ENCODE data around the gene ATG4B. TPM values are rescaled to one million over a fixed set of nuclear protein-coding genes. Genes with fewer than 3 reads are reported as not detected.
A peak's percentile ranks its signal among the peaks of the same experiment; 100 is the strongest.

Gene ATG4B
- total and polyA plus RNA-seq, 7 experiments from 2014 or later, result 49.7 to 131 (median 91.5) TPM

DNA sequence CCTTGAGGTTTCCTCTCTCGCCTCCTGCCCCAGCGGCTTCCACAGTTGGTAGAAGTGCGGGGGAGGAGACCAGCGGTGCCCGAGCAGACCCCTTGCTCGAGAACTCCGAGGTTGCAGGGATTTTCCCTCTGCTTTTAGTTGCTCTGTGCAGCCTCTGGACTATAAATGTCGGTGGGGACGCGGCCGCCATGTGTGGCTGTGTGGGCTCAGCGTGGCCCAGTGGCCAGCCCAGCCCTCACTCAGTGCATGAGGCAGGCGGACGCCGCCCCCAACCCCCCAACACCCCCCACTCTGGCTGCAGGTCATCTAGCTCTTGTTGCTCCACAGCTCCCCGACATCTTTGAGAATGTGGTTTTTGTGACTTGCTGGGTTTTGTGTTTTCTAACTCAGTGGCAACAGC, 81.6 kb downstream of the ATG4B start:
- no peak for ATAC-seq
- H3K4me3 ChIP-seq (ENCODE audit: low read length), result no peak overlapping the region
- CTCF ChIA-PET, result interaction anchor here (2.1 kb wide), 1 partner anchor 17 kb away, joined by 4 read pairs; the partner anchor contains the start of gene ING5
- peak overlapping the region in 1 of 9 donors; percentile 52 for H3K27ac Mint-ChIP-seq
- H3K4me1 Mint-ChIP-seq, result peaks cover 0 to 2% (median 0%) of the 10 kb centered on the region in 7 donors
- no peaks in the 10 kb centered on the region for H3K27me3 ChIP-seq (ENCODE audit: control insufficient read depth in 2 of 2, insufficient read depth in 2 of 2, low read length in 2 of 2)
- peaks cover 0 to 11% (median 0%) of the 10 kb centered on the region in 3 experiments for H3K9me3 ChIP-seq (ENCODE audit: control insufficient read depth in 2 of 3, low read length in 3 of 3)
- H3K36me3 ChIP-seq (ENCODE audit: control insufficient read depth in 2 of 3, insufficient read depth in 3 of 3, low read length in 3 of 3), result peaks cover 0 to 71% (median 3%) of the 10 kb centered on the region in 3 experiments
- H3K4me3 Mint-ChIP-seq, result no peak overlapping the region
- H3K9me3 Mint-ChIP-seq, result peaks cover 0 to 10% (median 0%) of the 10 kb centered on the region in 11 donors
- H3K4me1 ChIP-seq (ENCODE audit: control insufficient read depth in 2 of 2, insufficient read depth in 2 of 2, low read length in 2 of 2), result no peaks in the 10 kb centered on the region
- intact Hi-C loops (cut with micrococcal nuclease), result no loop called here
- H3K27me3 Mint-ChIP-seq, result no peaks in the 10 kb centered on the region
- peaks cover 11 to 47% (median 36%) of the 10 kb centered on the region in 5 donors for H3K36me3 Mint-ChIP-seq
- POLR2A ChIA-PET, result interaction anchor here (2.1 kb wide), 1 partner anchor 18 kb away, joined by 5 read pairs; the partner anchor contains the start of gene ING5
- H3K27ac ChIP-seq (ENCODE audit: low read depth, low read length), result no peak overlapping the region
- no peak for DNase-seq

DNA sequence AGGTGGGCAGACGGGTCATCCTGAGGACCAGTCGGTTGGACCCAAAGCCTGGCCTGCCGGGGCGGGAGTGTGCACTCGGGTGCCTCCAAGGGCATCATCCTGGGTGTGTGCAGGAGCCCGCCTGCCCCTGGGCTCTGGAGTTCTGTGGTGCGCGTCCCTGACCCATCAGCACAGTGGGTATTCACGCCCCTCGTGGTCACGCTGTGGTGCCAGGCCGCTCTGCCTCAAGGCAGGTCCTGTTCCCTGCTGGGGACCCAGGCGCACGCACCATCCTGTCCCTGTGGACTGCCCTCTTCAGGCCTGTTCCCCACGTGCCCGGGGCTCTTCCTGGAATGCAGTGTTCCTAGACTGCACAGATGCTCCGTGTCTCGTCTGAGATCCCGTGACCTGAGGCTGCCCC, 82.6 kb downstream of the ATG4B start:
- CTCF ChIA-PET, result no interaction called here

DNA sequence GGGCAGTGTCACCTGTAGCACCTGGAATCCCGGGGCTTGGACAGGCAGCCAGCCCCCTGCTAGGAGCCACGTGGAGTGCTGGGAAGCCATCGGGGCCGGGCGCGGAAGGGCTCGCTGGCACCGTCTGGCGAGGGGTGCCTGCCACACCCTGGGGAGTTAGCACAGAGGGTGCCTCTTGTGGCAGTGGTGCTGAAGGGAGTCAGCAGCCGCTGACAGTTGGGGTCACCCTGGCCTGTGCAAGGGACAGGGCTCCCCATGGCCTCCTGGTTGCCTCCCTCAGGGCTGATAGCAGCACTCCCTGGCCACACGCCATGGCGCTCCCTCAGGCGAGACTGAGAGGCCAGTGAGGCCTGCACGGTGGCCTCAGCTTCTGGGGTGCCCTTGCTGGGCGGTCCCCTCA, 83.1 kb downstream of the ATG4B start:
- no peaks in the 10 kb centered on the region for H3K4me1 ChIP-seq (ENCODE audit: control insufficient read depth in 2 of 2, insufficient read depth in 2 of 2, low read length in 2 of 2)
- intact Hi-C loops (cut with micrococcal nuclease), result no loop called here
- Mint-ChIP-seq H3K36me3 (peaks cover 5 to 42% (median 27%) of the 10 kb centered on the region in 5 donors), H3K4me3 (no peak overlapping the region), H3K9me3 (peaks cover 0 to 10% (median 0%) of the 10 kb centered on the region in 11 donors), H3K27me3 (no peaks in the 10 kb centered on the region), H3K27ac (no peak overlapping the region), H3K4me1 (peaks cover 0 to 2% (median 0%) of the 10 kb centered on the region in 7 donors)
- H3K9me3 ChIP-seq (ENCODE audit: control insufficient read depth in 2 of 3, low read length in 3 of 3), result peaks cover 0 to 11% (median 0%) of the 10 kb centered on the region in 3 experiments
- CTCF ChIA-PET, result no interaction called here
- DNase-seq, result no peak
- no peaks in the 10 kb centered on the region for H3K27me3 ChIP-seq (ENCODE audit: control insufficient read depth in 2 of 2, insufficient read depth in 2 of 2, low read length in 2 of 2)
- POLR2A ChIA-PET, result no interaction called here
- H3K36me3 ChIP-seq (ENCODE audit: control insufficient read depth in 2 of 3, insufficient read depth in 3 of 3, low read length in 3 of 3), result peaks cover 0 to 66% (median 3%) of the 10 kb centered on the region in 3 experiments
- H3K27ac ChIP-seq (ENCODE audit: low read depth, low read length), result no peak overlapping the region
- no peak for ATAC-seq
- H3K4me3 ChIP-seq (ENCODE audit: low read length), result no peak overlapping the region

More for the DNA sequence above, 82.6 kb downstream of the ATG4B start:
- peaks cover 0 to 10% (median 0%) of the 10 kb centered on the region in 11 donors for H3K9me3 Mint-ChIP-seq
- DNase-seq (no peak), ATAC-seq (peak; percentile 21)
- H3K4me3 ChIP-seq (ENCODE audit: low read length), result no peak overlapping the region
- H3K27ac Mint-ChIP-seq, result no peak overlapping the region
- POLR2A ChIA-PET, result no interaction called here
- no peak overlapping the region for H3K27ac ChIP-seq (ENCODE audit: low read depth, low read length)
- peaks cover 0 to 2% (median 0%) of the 10 kb centered on the region in 7 donors for H3K4me1 Mint-ChIP-seq
- H3K9me3 ChIP-seq (ENCODE audit: control insufficient read depth in 2 of 3, low read length in 3 of 3), result peaks cover 0 to 11% (median 0%) of the 10 kb centered on the region in 3 experiments
- peaks cover 0 to 65% (median 3%) of the 10 kb centered on the region in 3 experiments for H3K36me3 ChIP-seq (ENCODE audit: control insufficient read depth in 2 of 3, insufficient read depth in 3 of 3, low read length in 3 of 3)
- H3K36me3 Mint-ChIP-seq, result peaks cover 5 to 40% (median 27%) of the 10 kb centered on the region in 5 donors
- H3K27me3 Mint-ChIP-seq, result no peaks in the 10 kb centered on the region
- intact Hi-C loops (cut with micrococcal nuclease), result no loop called here
- no peak overlapping the region for H3K4me3 Mint-ChIP-seq
- H3K4me1 ChIP-seq (ENCODE audit: control insufficient read depth in 2 of 2, insufficient read depth in 2 of 2, low read length in 2 of 2), result no peaks in the 10 kb centered on the region
- H3K27me3 ChIP-seq (ENCODE audit: control insufficient read depth in 2 of 2, insufficient read depth in 2 of 2, low read length in 2 of 2), result no peaks in the 10 kb centered on the region

DNA sequence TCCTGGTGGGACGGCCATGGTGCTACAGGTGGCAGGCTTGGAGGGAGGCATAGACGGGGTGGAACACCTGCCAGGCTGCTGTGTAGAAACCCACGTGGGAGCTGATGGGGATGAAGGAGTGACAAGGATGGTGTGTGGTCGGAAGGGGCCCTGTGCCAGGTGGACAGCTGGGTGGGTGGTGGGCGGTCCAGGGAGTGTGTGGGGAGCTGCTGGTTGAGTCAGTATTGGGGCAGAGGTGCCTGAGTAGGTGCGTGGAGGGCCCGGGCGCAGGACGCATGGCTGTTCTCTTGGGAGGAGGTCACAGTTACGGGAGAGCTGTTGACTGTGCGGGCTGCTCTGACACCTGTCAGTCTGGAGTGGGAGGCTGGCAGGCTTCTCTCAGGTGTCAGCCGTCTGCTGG, 84.4 kb downstream of the ATG4B start:
- H3K4me1 Mint-ChIP-seq, result peaks cover 0 to 2% (median 0%) of the 10 kb centered on the region in 7 donors
- H3K36me3 Mint-ChIP-seq, result peaks cover 5 to 41% (median 19%) of the 10 kb centered on the region in 5 donors
- peaks cover 0 to 66% (median 3%) of the 10 kb centered on the region in 3 experiments for H3K36me3 ChIP-seq (ENCODE audit: control insufficient read depth in 2 of 3, insufficient read depth in 3 of 3, low read length in 3 of 3)
- DNase-seq, result no peak
- H3K9me3 ChIP-seq (ENCODE audit: control insufficient read depth in 2 of 3, low read length in 3 of 3), result peaks cover 0 to 11% (median 0%) of the 10 kb centered on the region in 3 experiments
- ChIA-PET CTCF (no interaction called here), POLR2A (no interaction called here)
- no peak for ATAC-seq
- no peak overlapping the region for H3K27ac ChIP-seq (ENCODE audit: low read depth, low read length)
- peaks cover 0 to 10% (median 0%) of the 10 kb centered on the region in 11 donors for H3K9me3 Mint-ChIP-seq
- H3K4me3 Mint-ChIP-seq, result no peak overlapping the region
- intact Hi-C loops (cut with micrococcal nuclease), result no loop called here
- no peaks in the 10 kb centered on the region for H3K4me1 ChIP-seq (ENCODE audit: control insufficient read depth in 2 of 2, insufficient read depth in 2 of 2, low read length in 2 of 2)
- H3K27me3 ChIP-seq (ENCODE audit: control insufficient read depth in 2 of 2, insufficient read depth in 2 of 2, low read length in 2 of 2), result no peaks in the 10 kb centered on the region
- H3K27me3 Mint-ChIP-seq, result no peaks in the 10 kb centered on the region
- no peak overlapping the region for H3K4me3 ChIP-seq (ENCODE audit: low read length)
- H3K27ac Mint-ChIP-seq, result no peak overlapping the region

DNA sequence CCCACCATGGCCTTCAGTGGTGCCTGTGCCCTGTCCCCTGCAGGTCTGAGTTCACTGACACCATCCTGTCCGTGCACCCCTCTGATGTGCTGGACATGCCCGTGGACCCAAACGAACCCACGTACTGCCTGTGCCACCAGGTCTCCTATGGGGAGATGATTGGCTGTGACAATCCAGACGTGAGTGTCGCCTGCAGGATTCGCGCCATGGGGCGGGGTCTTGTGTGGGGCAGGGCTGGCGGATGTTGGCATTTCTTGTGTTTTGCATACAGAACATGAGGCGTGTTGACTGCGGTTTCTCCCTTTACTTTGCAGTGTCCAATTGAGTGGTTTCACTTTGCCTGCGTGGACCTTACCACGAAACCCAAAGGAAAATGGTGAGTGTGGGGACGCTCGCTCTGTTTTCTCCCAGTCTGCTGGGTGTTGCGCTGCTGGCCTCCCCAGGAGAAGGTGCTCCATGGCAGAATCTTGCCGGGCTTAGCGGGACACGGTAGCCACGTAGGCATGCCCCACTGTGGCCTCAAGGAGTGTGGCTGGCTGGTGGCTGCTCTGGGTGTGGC, 85.5 kb downstream of the ATG4B start:
- H3K4me3 Mint-ChIP-seq, result no peak overlapping the region
- Histone ChIP-seq H3K9me3 (ENCODE audit: control insufficient read depth in 2 of 3, low read length in 3 of 3) (peaks cover 0 to 11% (median 0%) of the 10 kb centered on the region in 3 experiments), H3K4me3 (ENCODE audit: low read length) (no peak overlapping the region), H3K27me3 (ENCODE audit: control insufficient read depth in 2 of 2, insufficient read depth in 2 of 2, low read length in 2 of 2) (no peaks in the 10 kb centered on the region), H3K27ac (ENCODE audit: low read depth, low read length) (no peak overlapping the region), H3K4me1 (ENCODE audit: control insufficient read depth in 2 of 2, insufficient read depth in 2 of 2, low read length in 2 of 2) (no peaks in the 10 kb centered on the region), H3K36me3 (ENCODE audit: control insufficient read depth in 2 of 3, insufficient read depth in 3 of 3, low read length in 3 of 3) (peaks cover 0 to 61% (median 3%) of the 10 kb centered on the region in 3 experiments)
- no peaks in the 10 kb centered on the region for H3K27me3 Mint-ChIP-seq
- H3K9me3 Mint-ChIP-seq, result peaks cover 0 to 10% (median 0%) of the 10 kb centered on the region in 11 donors
- H3K4me1 Mint-ChIP-seq, result peaks cover 0 to 4% (median 0%) of the 10 kb centered on the region in 7 donors
- DNase-seq, result no peak
- H3K36me3 Mint-ChIP-seq, result peaks cover 5 to 41% (median 19%) of the 10 kb centered on the region in 5 donors
- ChIA-PET POLR2A (no interaction called here), CTCF (no interaction called here)
- no peak for ATAC-seq
- intact Hi-C loops (cut with micrococcal nuclease), result no loop called here
- H3K27ac Mint-ChIP-seq, result no peak overlapping the region

Other genes starting within 250 kb of the ATG4B start
- gene STK25, start 129.1 kb upstream of the ATG4B start, total RNA-seq, result 100 to 1,000 TPM in 4 of 5 experiments, 10 to 100 TPM in 1; 90.8 to 170 (median 115) TPM
- gene STK25, start 129.1 kb upstream of the ATG4B start, polyA plus RNA-seq, result 10 to 100 TPM; 74.0 to 81.5 TPM
- gene BOK, start 78.9 kb upstream of the ATG4B start, total RNA-seq, result 1 to 10 TPM in 1 of 5 experiments, not detected in 4; 1.3 TPM
- gene BOK, start 78.9 kb upstream of the ATG4B start, polyA plus RNA-seq, result under 1 TPM in 1 of 2 donors, not detected in 1; 0.11 TPM
- 10 to 100 TPM; 26.4 to 34.8 (median 28.1) TPM for gene THAP4, start 535 bp upstream of the ATG4B start, total RNA-seq
- gene THAP4, start 535 bp upstream of the ATG4B start, polyA plus RNA-seq, result 10 to 100 TPM; 30.8 to 56.2 TPM
- 10 to 100 TPM; 12.0 to 65.7 (median 17.0) TPM for gene DTYMK, start 49.1 kb downstream of the ATG4B start, total RNA-seq
- gene DTYMK, start 49.1 kb downstream of the ATG4B start, polyA plus RNA-seq, result 10 to 100 TPM; 34.9 to 45.7 TPM
- 100 to 1,000 TPM in 1 of 5 experiments, 10 to 100 TPM in 4; 37.5 to 102 (median 65.4) TPM for gene ING5, start 64.3 kb downstream of the ATG4B start, total RNA-seq
- gene ING5, start 64.3 kb downstream of the ATG4B start, polyA plus RNA-seq, result 10 to 100 TPM; 22.3 to 38.7 TPM
- gene D2HGDH, start 96.9 kb downstream of the ATG4B start, total RNA-seq, result 10 to 100 TPM; 32.5 to 49.8 (median 41.1) TPM
- 1 to 10 TPM; 3.5 to 5.3 TPM for gene D2HGDH, start 96.9 kb downstream of the ATG4B start, polyA plus RNA-seq
- under 1 TPM in 3 of 5 experiments, not detected in 2; 0.17 to 0.93 (median 0.37) TPM for gene GAL3ST2, start 139.1 kb downstream of the ATG4B start, total RNA-seq
- gene GAL3ST2, start 139.1 kb downstream of the ATG4B start, polyA plus RNA-seq, result not detected
- 10 to 100 TPM in 1 of 5 experiments, 1 to 10 TPM in 2, not detected in 2; 1.1 to 13.9 (median 1.2) TPM for gene NEU4, start 171.5 kb downstream of the ATG4B start, total RNA-seq
- not detected for gene NEU4, start 171.5 kb downstream of the ATG4B start, polyA plus RNA-seq
- 1 to 10 TPM in 2 of 5 experiments, under 1 TPM in 1, not detected in 2; 0.56 to 9.4 (median 1.1) TPM for gene PDCD1, start 221.2 kb downstream of the ATG4B start, total RNA-seq
- under 1 TPM; 0.24 to 0.85 TPM for gene PDCD1, start 221.2 kb downstream of the ATG4B start, polyA plus RNA-seq
- gene RTP5, start 232.0 kb downstream of the ATG4B start, total RNA-seq, result under 1 TPM in 1 of 5 experiments, not detected in 4; 0.54 TPM
- gene RTP5, start 232.0 kb downstream of the ATG4B start, polyA plus RNA-seq, result not detected

Data from naive thymus-derived CD4-positive, alpha-beta T cell (primary cell).